IMR-90 (cell line): ENCODE results near the gene TCF7L2. TPM values are rescaled to one million over a fixed set of nuclear protein-coding genes. Genes with fewer than 3 reads are reported as not detected.

ENCODE experiments used
- ATAC-seq: fragments of 200-7000 bp; cut with Tn5 transposase; 2 replicates; pipeline ENCODE4 v1.9.1; 2020; ENCODE audit warnings: low read depth, mild to moderate bottlenecking, moderate library complexity
- BruUV-seq: library from RNA; stranded (reverse); fragments of 400-500 nt; replicated peaks from 2 replicates; lab custom pipeline; 2021; lab: Mats Ljungman, UMichigan
- CTCF ChIA-PET: fragments of 300-600 bp; formaldehyde crosslinking; extraction: SDS; loops from one replicate; lab custom pipeline; 2021; ENCODE audit warnings: antibody characterized with exemption; lab: Yijun Ruan, JAX
- POLR2A ChIA-PET: fragments of 300-600 bp; sonication (Branson Sonifier 250); formaldehyde crosslinking; loops from one replicate; lab custom pipeline; 2022; ENCODE audit warnings: antibody characterized with exemption; ENCODE audit not compliant: unreplicated experiment; lab: Charles Lee
- DNase-seq: peaks from one replicate; pipeline ENCODE4 v3.0.0; 2013
- H2AFZ ChIP-seq: replicated peaks from 2 replicates; pipeline ENCODE3; 2013; ENCODE audit warnings: low read length, mild to moderate bottlenecking; ENCODE audit not compliant: poor library complexity
- H2AK5ac ChIP-seq: 2 replicates; pipeline ENCODE4 v1.6.1; 2013; ENCODE audit warnings: low read depth, low read length, inconsistent platforms
- H2AK9ac ChIP-seq: replicated peaks from 2 replicates; pipeline ENCODE3; 2013; ENCODE audit warnings: mild to moderate bottlenecking, low read depth, low read length, moderate library complexity; ENCODE audit not compliant: poor library complexity
- H2BK120ac ChIP-seq: 2 replicates; pipeline ENCODE4 v1.6.1; 2013; ENCODE audit warnings: low read depth, low read length, inconsistent platforms
- H2BK15ac ChIP-seq: 3 replicates; pipeline ENCODE4 v1.6.1; 2013; ENCODE audit warnings: low read depth, low read length, inconsistent platforms
- H2BK20ac ChIP-seq: 2 replicates; pipeline ENCODE4 v1.6.1; 2013; ENCODE audit warnings: low read depth, mild to moderate bottlenecking, inconsistent platforms, low read length, moderate library complexity
- H2BK5ac ChIP-seq: 2 replicates; pipeline ENCODE4 v1.6.1; 2013; ENCODE audit warnings: mild to moderate bottlenecking, low read depth, low read length, inconsistent platforms; ENCODE audit not compliant: poor library complexity, severe bottlenecking
- H3K14ac ChIP-seq: replicated peaks from 2 replicates; pipeline ENCODE4 v1.6.1; 2013; ENCODE audit warnings: low read depth, low read length, inconsistent platforms
- H3K18ac ChIP-seq: 2 replicates; pipeline ENCODE4 v1.6.1; 2013; ENCODE audit warnings: low read depth, low read length, control low read depth
- H3K23ac ChIP-seq: 2 replicates; pipeline ENCODE4 v1.6.1; 2013; ENCODE audit warnings: low read depth, low read length, inconsistent platforms
- H3K27ac ChIP-seq: 2 replicates; pipeline ENCODE4 v1.5.1; 2013; ENCODE audit warnings: mild to moderate bottlenecking, control low read depth, low read length; ENCODE audit not compliant: insufficient read depth
- H3K27me3 ChIP-seq: 2 replicates; pipeline ENCODE4 v1.6.1; 2013; ENCODE audit warnings: low read length; ENCODE audit not compliant: control insufficient read depth, insufficient read depth
- H3K36me3 ChIP-seq: 2 replicates; pipeline ENCODE4 v1.6.1; 2013; ENCODE audit warnings: low read length, mixed read lengths; ENCODE audit not compliant: control insufficient read depth, insufficient read depth
- H3K4ac ChIP-seq: 2 replicates; pipeline ENCODE4 v1.6.1; 2013; ENCODE audit warnings: low read depth, low read length, inconsistent platforms
- H3K4me1 ChIP-seq: 2 replicates; pipeline ENCODE4 v1.6.1; 2013; ENCODE audit warnings: low read length, mixed read lengths; ENCODE audit not compliant: control insufficient read depth, insufficient read depth
- H3K4me2 ChIP-seq: 2 replicates; pipeline ENCODE4 v1.6.1; 2013; ENCODE audit warnings: low read depth, mild to moderate bottlenecking, control low read depth, low read length, moderate library complexity
- H3K4me3 ChIP-seq: 2 replicates; pipeline ENCODE4 v1.5.1; 2013; ENCODE audit warnings: low read depth, mild to moderate bottlenecking, control low read depth, low read length, moderate library complexity; ENCODE audit not compliant: insufficient read depth
- H3K56ac ChIP-seq: 2 replicates; pipeline ENCODE4 v1.6.1; 2013; ENCODE audit warnings: low read length, inconsistent platforms; ENCODE audit not compliant: insufficient read depth; ENCODE audit errors: extremely low read depth
- H3K79me1 ChIP-seq, 2 experiments: 2 replicates each; pipeline ENCODE4 v1.6.1; 2013; ENCODE audit warnings: low read length in 2 of 2, inconsistent platforms in 1 of 2, low read depth in 1 of 2
- H3K9ac ChIP-seq: 2 replicates; pipeline ENCODE4 v1.6.1; 2013; ENCODE audit warnings: low read depth, low read length, control low read depth
- H3K9me1 ChIP-seq: 2 replicates; pipeline ENCODE4 v1.6.1; 2013; ENCODE audit warnings: low read length, inconsistent platforms; ENCODE audit not compliant: insufficient read depth
- H3K9me3 ChIP-seq: 2 replicates; pipeline ENCODE4 v1.6.1; 2013; ENCODE audit warnings: low read length; ENCODE audit not compliant: control insufficient read depth, insufficient read depth
- H4K20me1 ChIP-seq: 2 replicates; pipeline ENCODE4 v1.6.1; 2013; ENCODE audit warnings: low read length, inconsistent platforms; ENCODE audit not compliant: insufficient read depth
- H4K5ac ChIP-seq: 2 replicates; pipeline ENCODE4 v1.6.1; 2013; ENCODE audit warnings: mild to moderate bottlenecking, low read depth, low read length, control low read depth
- H4K8ac ChIP-seq, 2 experiments: 2 replicates each; pipeline ENCODE4 v1.6.1; 2013; ENCODE audit warnings: low read depth in 2 of 2, low read length in 2 of 2, control low read depth in 1 of 2, inconsistent platforms in 1 of 2
- H4K91ac ChIP-seq: 2 replicates; pipeline ENCODE4 v1.6.1; 2013; ENCODE audit warnings: low read depth, low read length, inconsistent platforms; ENCODE audit not compliant: insufficient read depth
- CTCF ChIP-seq: conservative IDR thresholded peaks from 2 replicates; pipeline ENCODE4 v1.5.1; 2012; ENCODE audit warnings: mild to moderate bottlenecking, low read depth, low read length, improper control_type of control experiment
- MXI1 ChIP-seq: IDR thresholded peaks from 2 replicates; pipeline ENCODE4 v1.6.1; 2012; ENCODE audit warnings: low read depth, mild to moderate bottlenecking, low read length, moderate library complexity, borderline replicate concordance
- RAD21 ChIP-seq: IDR thresholded peaks from 2 replicates; pipeline ENCODE4 v1.6.1; 2012; ENCODE audit warnings: low read length, improper control_type of control experiment
- WGBS, 2 experiments: methylation state at CpG; one replicate each; pipeline versions ENCODE4 v1.1.5 to v1.1.7; 2013; ENCODE audit warnings: missing lambda C conversion rate in 2 of 2; ENCODE audit not compliant: insufficient read length in 1 of 2; ENCODE audit errors: extremely low coverage in 2 of 2; 5-methylcytosine and 5-hydroxymethylcytosine counted together
- dilution Hi-C: fragments of 300-500 bp; cut with HindIII; formaldehyde crosslinking; loops from one replicate; pipeline ENCODE4 v1.14.3; 2018; ENCODE audit warnings: low sequenced_read_pairs; ENCODE audit not compliant: unreplicated experiment
- in situ Hi-C: fragments of 300-500 bp; cut with MboI; formaldehyde crosslinking; loops from 3 replicates; pipeline ENCODE4 v1.14.3; 2019; ENCODE audit warnings: low sequenced_read_pairs, inconsistent platforms, mixed read lengths
- intact Hi-C: fragments of 100-400 bp; cut with micrococcal nuclease; formaldehyde crosslinking; loops from 2 replicates; pipeline ENCODE4 v1.10.0; 2022
- polyA plus RNA-seq, 3 experiments: library from polyadenylated mRNA; depleted of rRNA; stranded (reverse); fragments of >200 nt; gene quantifications; 2 replicates each; pipeline ENCODE4 v1.2.3, GENCODE V29; 2012; ENCODE audit warnings: low replicate concordance in 1 of 3
- total RNA-seq: library from RNA; depleted of rRNA; stranded (reverse); fragments of >200 nt; gene quantifications from 2 replicates; pipeline ENCODE4 v1.2.3, GENCODE V29; 2012

The TCF7L2 gene
- total and polyA plus RNA-seq, 2 of the 4 experiments (the other 2 are of a cell fraction): 1.3 to 12.2 TPM

- DNase-seq (no peak), ATAC-seq (no peak)
- WGBS, 2 experiments: no CpG with 5 or more reads among the region's 1 CpG
- intact Hi-C loops: no loop called here
- no peaks in the 10 kb centered on the region for H4K20me1 ChIP-seq
- dilution Hi-C loops: no loop called here
- no peak overlapping the region for H3K4me2 ChIP-seq
- no peaks in the 10 kb centered on the region for H3K36me3 ChIP-seq
- no peak overlapping the region for H2BK5ac ChIP-seq
- no peak overlapping the region for H2BK15ac ChIP-seq
- no peak overlapping the region for H2AK9ac ChIP-seq
- H3K27me3 ChIP-seq: no peaks in the 10 kb centered on the region
- no peaks in the 10 kb centered on the region for H3K9me1 ChIP-seq
- no peak overlapping the region for H3K14ac ChIP-seq
- H3K56ac ChIP-seq: no peak overlapping the region
- no peak overlapping the region for H4K91ac ChIP-seq
- POLR2A ChIA-PET: no interaction called here
- H3K18ac ChIP-seq: no peak overlapping the region
- H3K27ac ChIP-seq: no peak overlapping the region
- no peak overlapping the region for H2BK120ac ChIP-seq
- H2BK20ac ChIP-seq: no peak overlapping the region
- in situ Hi-C loops: no loop called here
- CTCF ChIA-PET: no interaction called here
- H3K4me3 ChIP-seq: no peak overlapping the region
- no peaks in the 10 kb centered on the region for H3K9me3 ChIP-seq
- H4K8ac ChIP-seq: no peak overlapping the region
- TF ChIP-seq CTCF: no peak
- no peak for TF ChIP-seq RAD21
- no peak for TF ChIP-seq MXI1
- H3K4ac ChIP-seq: no peak overlapping the region
- BruUV-seq: no TSS peak
- H2AFZ ChIP-seq: no peak overlapping the region
- H4K5ac ChIP-seq: no peak overlapping the region
- no peak overlapping the region for H2AK5ac ChIP-seq
- no peaks in the 10 kb centered on the region for H3K4me1 ChIP-seq
- no peak overlapping the region for H3K9ac ChIP-seq
- H3K23ac ChIP-seq: no peak overlapping the region
- H3K79me1 ChIP-seq: no peaks in the 10 kb centered on the region
These were observed 257.9 kb downstream of the TCF7L2 start for GRCh38 chr10:113207924-113208323.
